H9 (cell line): ENCODE data around the gene PCSK9. TPM values are rescaled to one million over a fixed set of nuclear protein-coding genes. Genes with fewer than 3 reads are reported as not detected.

Source experiments
- DNase-seq: peaks from one replicate; pipeline ENCODE4 v3.0.0-alpha.2; 2017
- H2AFZ ChIP-seq: one replicate; pipeline ENCODE4 v1.6.1; 2013; ENCODE audit warnings: mild to moderate bottlenecking, low read length, control low read depth, moderate library complexity
- H2AK5ac ChIP-seq: 2 replicates; pipeline ENCODE4 v1.6.1; 2013; ENCODE audit warnings: low read length, control low read depth, mixed read lengths; ENCODE audit not compliant: insufficient read length
- H2BK120ac ChIP-seq: one replicate; pipeline ENCODE4 v1.6.1; 2013; ENCODE audit warnings: low read depth, mild to moderate bottlenecking, low read length, control low read depth, inconsistent platforms; ENCODE audit not compliant: poor library complexity, severe bottlenecking
- H2BK12ac ChIP-seq: 2 replicates; pipeline ENCODE4 v1.6.1; 2013; ENCODE audit warnings: low read length, control low read depth, mixed read lengths, low read depth; ENCODE audit not compliant: insufficient read length
- H2BK15ac ChIP-seq: 2 replicates; pipeline ENCODE4 v1.6.1; 2013; ENCODE audit warnings: low read depth, low read length, control low read depth
- H2BK20ac ChIP-seq: one replicate; pipeline ENCODE4 v1.6.1; 2013; ENCODE audit warnings: low read depth, mild to moderate bottlenecking, low read length, control low read depth, inconsistent platforms; ENCODE audit not compliant: poor library complexity, severe bottlenecking
- H2BK5ac ChIP-seq: 2 replicates; pipeline ENCODE4 v1.6.1; 2013; ENCODE audit warnings: low read length, control low read depth, mixed read lengths; ENCODE audit not compliant: insufficient read length
- H3K14ac ChIP-seq: 2 replicates; pipeline ENCODE4 v1.6.1; 2013; ENCODE audit warnings: low read length, control low read depth; ENCODE audit not compliant: insufficient read depth
- H3K18ac ChIP-seq: 2 replicates; pipeline ENCODE4 v1.6.1; 2013; ENCODE audit warnings: low read depth, mild to moderate bottlenecking, mixed read lengths, low read length, control low read depth; ENCODE audit not compliant: insufficient read length
- H3K23ac ChIP-seq: 2 replicates; pipeline ENCODE4 v1.6.1; 2013; ENCODE audit warnings: low read length, control low read depth, mixed read lengths, low read depth; ENCODE audit not compliant: insufficient read length
- H3K23me2 ChIP-seq: 2 replicates; pipeline ENCODE4 v1.6.1; 2013; ENCODE audit warnings: low read depth, mild to moderate bottlenecking, mixed read lengths, low read length, control low read depth; ENCODE audit not compliant: insufficient read length, poor library complexity, severe bottlenecking
- H3K27ac ChIP-seq: 2 replicates; pipeline ENCODE4 v1.5.1; 2013; ENCODE audit warnings: low read length, control low read depth, mixed read lengths, low read depth; ENCODE audit not compliant: insufficient read length
- H3K27me3 ChIP-seq: 2 replicates; pipeline ENCODE4 v1.6.1; 2013; ENCODE audit warnings: low read length, control low read depth, inconsistent platforms; ENCODE audit not compliant: insufficient read depth
- H3K4ac ChIP-seq: 2 replicates; pipeline ENCODE4 v1.6.1; 2013; ENCODE audit warnings: low read depth, mild to moderate bottlenecking, control low read depth, inconsistent platforms, low read length, moderate library complexity
- H3K4me1 ChIP-seq: 2 replicates; pipeline ENCODE4 v1.6.1; 2013; ENCODE audit warnings: low read length, control low read depth, inconsistent platforms; ENCODE audit not compliant: insufficient read depth
- H3K4me2 ChIP-seq: 2 replicates; pipeline ENCODE4 v1.6.1; 2013; ENCODE audit warnings: low read length, control low read depth, mixed read lengths; ENCODE audit not compliant: insufficient read length, insufficient read depth
- H3K56ac ChIP-seq: 2 replicates; pipeline ENCODE4 v1.6.1; 2013; ENCODE audit warnings: low read depth, mild to moderate bottlenecking, mixed read lengths, low read length, control low read depth; ENCODE audit not compliant: insufficient read length
- H3K79me1 ChIP-seq: 2 replicates; pipeline ENCODE4 v1.6.1; 2013; ENCODE audit warnings: low read depth, mild to moderate bottlenecking, moderate library complexity, low read length, control low read depth, inconsistent platforms; ENCODE audit not compliant: insufficient read depth, poor library complexity, severe bottlenecking
- H3K79me2 ChIP-seq: 2 replicates; pipeline ENCODE4 v1.6.1; 2013; ENCODE audit warnings: low read length, control low read depth, inconsistent platforms; ENCODE audit not compliant: insufficient read depth
- H3K9ac ChIP-seq: 2 replicates; pipeline ENCODE4 v1.6.1; 2013; ENCODE audit warnings: low read length, control low read depth, mixed read lengths; ENCODE audit not compliant: insufficient read length; ENCODE audit errors: extremely low read depth
- H3K9me3 ChIP-seq: one replicate; pipeline ENCODE4 v1.6.1; 2013; ENCODE audit warnings: low read depth, low read length, inconsistent platforms; ENCODE audit not compliant: control insufficient read depth
- H3T11ph ChIP-seq: one replicate; pipeline ENCODE4 v1.6.1; 2013; ENCODE audit warnings: mild to moderate bottlenecking, low read length, control low read depth, inconsistent platforms
- H4K20me1 ChIP-seq: one replicate; pipeline ENCODE4 v1.6.1; 2013; ENCODE audit not compliant: control insufficient read depth, insufficient read length, insufficient read depth
- H4K5ac ChIP-seq: 2 replicates; pipeline ENCODE4 v1.6.1; 2013; ENCODE audit warnings: low read depth, mild to moderate bottlenecking, mixed read lengths, low read length, control low read depth; ENCODE audit not compliant: insufficient read length
- H4K8ac ChIP-seq: replicated peaks from 2 replicates; pipeline ENCODE4 v1.6.1; 2013; ENCODE audit warnings: low read length, control low read depth, mixed read lengths, low read depth; ENCODE audit not compliant: insufficient read length
- H4K91ac ChIP-seq: 2 replicates; pipeline ENCODE4 v1.6.1; 2013; ENCODE audit warnings: low read depth, mild to moderate bottlenecking, moderate library complexity, mixed read lengths, low read length, control low read depth; ENCODE audit not compliant: insufficient read length
- H3K27ac Mint-ChIP-seq, 3 experiments: 2 replicates in 2 of 3; 3 replicates in 1 of 3; pipeline ENCODE4 v1.8.0; 2020 to 2021; ENCODE audit warnings: mixed read lengths in 3 of 3, mild to moderate bottlenecking in 1 of 3, moderate library complexity in 1 of 3
- H3K27me3 Mint-ChIP-seq: 2 replicates; pipeline ENCODE4 v1.8.0; 2021; ENCODE audit warnings: low read depth, mild to moderate bottlenecking, moderate library complexity, mixed read lengths
- H3K36me3 Mint-ChIP-seq, 3 experiments: 2 replicates in 2 of 3; 3 replicates in 1 of 3; pipeline ENCODE4 v1.8.0; 2020 to 2021; ENCODE audit warnings: low read depth in 3 of 3, mixed read lengths in 3 of 3; ENCODE audit not compliant: insufficient read depth in 1 of 3
- H3K4me1 Mint-ChIP-seq, 2 experiments: 2 replicates each; pipeline ENCODE4 v1.8.0; 2020; ENCODE audit warnings: mixed read lengths in 2 of 2
- H3K4me3 Mint-ChIP-seq, 2 experiments: 2 replicates in 1 of 2; 3 replicates in 1 of 2; pipeline ENCODE4 v1.8.0; 2020 to 2021; ENCODE audit warnings: mild to moderate bottlenecking in 2 of 2, mixed read lengths in 2 of 2, moderate library complexity in 1 of 2
- H3K9me3 Mint-ChIP-seq, 2 experiments: 2 replicates in 1 of 2; 3 replicates in 1 of 2; pipeline ENCODE4 v1.8.0; 2020; ENCODE audit warnings: mild to moderate bottlenecking in 2 of 2, mixed read lengths in 2 of 2, moderate library complexity in 1 of 2
- CTCF ChIP-seq: fragments of 200-600 bp; sonication (generic); conservative IDR thresholded peaks from 3 replicates; pipeline ENCODE4 v1.8.0; 2021; ENCODE audit warnings: antibody characterized with exemption, mild to moderate bottlenecking
- WGBS: extraction: QIAGEN DNeasy Blood & Tissue Kit; methylation state at CpG from one replicate; pipeline ENCODE4 v1.1.7; 2013; ENCODE audit warnings: missing lambda C conversion rate, low lambda C conversion rate, mixed read lengths; ENCODE audit not compliant: insufficient read length; ENCODE audit errors: extremely low coverage; 5-methylcytosine and 5-hydroxymethylcytosine counted together
- total RNA-seq: library from RNA; stranded (reverse); gene quantifications from 2 replicates; pipeline ENCODE4 v1.2.1, GENCODE V29; 2021

Gene PCSK9
- total RNA-seq, 1 experiment from 2014 or later: 75.1 TPM

DNA sequence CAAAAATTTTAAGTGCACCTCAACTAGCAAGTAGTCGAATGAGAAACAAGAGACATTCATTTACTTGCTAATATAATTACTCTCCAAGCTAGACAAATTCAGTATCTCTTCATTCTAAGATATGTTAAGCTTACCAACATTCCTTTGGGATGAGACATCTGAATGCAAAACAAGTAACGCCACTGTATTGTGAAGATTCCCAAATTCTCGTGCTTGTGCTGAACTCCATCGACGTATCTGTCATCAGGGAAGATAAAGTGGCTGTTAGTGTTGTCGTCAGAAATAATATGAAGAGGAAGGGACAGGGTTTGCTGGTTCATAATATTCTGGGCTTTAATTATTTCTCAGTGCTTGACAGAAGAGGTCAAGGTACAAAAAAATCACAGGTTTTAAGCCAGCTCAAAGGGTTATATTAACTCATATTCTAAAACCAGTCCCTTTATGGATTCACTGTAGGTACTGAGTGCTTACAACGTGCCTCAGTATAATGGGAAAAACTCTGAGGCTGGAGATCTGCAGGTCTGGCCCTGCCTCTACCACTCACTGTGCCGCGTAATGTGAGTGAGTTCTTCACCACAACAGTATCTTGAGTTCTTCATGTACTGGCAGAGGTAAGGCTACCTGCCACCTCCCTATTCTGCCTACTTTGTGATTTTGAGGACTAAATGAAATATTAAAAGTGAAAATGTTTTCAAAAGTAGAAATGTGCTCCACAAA, 42.0 kb downstream of the PCSK9 start:
- H3K36me3 Mint-ChIP-seq: peaks cover 14 to 89% (median 52%) of the 10 kb centered on the region in 3 experiments; a peak in 6 of 7 replicates
- no peak overlapping the region for H3T11ph ChIP-seq
- no peak overlapping the region for H2BK5ac ChIP-seq
- H3K4me3 Mint-ChIP-seq: no peak overlapping the region
- H2BK15ac ChIP-seq: no peak overlapping the region
- no peak overlapping the region for H3K9ac ChIP-seq
- H3K27me3 Mint-ChIP-seq: no peaks in the 10 kb centered on the region
- H3K4me1 ChIP-seq: no peaks in the 10 kb centered on the region
- no peaks in the 10 kb centered on the region for H4K20me1 ChIP-seq
- no peaks in the 10 kb centered on the region for H3K9me3 ChIP-seq
- no peak overlapping the region for H3K14ac ChIP-seq
- H2BK20ac ChIP-seq: no peak overlapping the region
- peak overlapping the region in 1 of 3 experiments; percentile 23; a peak in 2 of 7 replicates for H3K27ac Mint-ChIP-seq
- no peak overlapping the region for H3K4ac ChIP-seq
- no peak overlapping the region for H4K91ac ChIP-seq
- no peaks in the 10 kb centered on the region for H3K79me2 ChIP-seq
- no peak overlapping the region for H4K8ac ChIP-seq
- H2AK5ac ChIP-seq: no peak overlapping the region
- H3K27me3 ChIP-seq: no peaks in the 10 kb centered on the region
- H3K23ac ChIP-seq: no peak overlapping the region
- H3K4me1 Mint-ChIP-seq: peaks cover 10% of the 10 kb centered on the region in 2 experiments; a peak in 3 of 4 replicates
- no peak overlapping the region for H2BK12ac ChIP-seq
- H3K18ac ChIP-seq: no peak overlapping the region
- no peak overlapping the region for H4K5ac ChIP-seq
- H3K4me2 ChIP-seq: no peak overlapping the region
- H3K79me1 ChIP-seq: no peaks in the 10 kb centered on the region
- H3K9me3 Mint-ChIP-seq: no peaks in the 10 kb centered on the region
- H2BK120ac ChIP-seq: no peak overlapping the region
- H2AFZ ChIP-seq: no peak overlapping the region
- no peak for TF ChIP-seq CTCF
- no CpG with 5 or more reads among the region's 9 CpGs for WGBS
- no peaks in the 10 kb centered on the region for H3K23me2 ChIP-seq
- H3K27ac ChIP-seq: no peak overlapping the region
- no peak overlapping the region for H3K56ac ChIP-seq
- DNase-seq: no peak
